Activated T-helper 1 cell treated with anti-CD3 and anti-CD28 coated beads, Interleukin-12 subunit alpha, Interleukin-12 subunit beta, Interleukin-2, Interleukin-4 antibody, amounts not matched to agents 30 ng/mL and 10 ng/mL and 1 ng/mL, durations not matched to agents 14 hours and 24 hours and 36 hours (primary cell): ENCODE data around the gene ARHGAP12. TPM values are rescaled to one million over a fixed set of nuclear protein-coding genes. Genes with fewer than 3 reads are reported as not detected.
A peak's percentile ranks its signal among the peaks of the same experiment; 100 is the strongest.
"Not testable (repeated sequence)": the region's sequence is repeated elsewhere in the genome, so short reads cannot be mapped to it uniquely, and the experiment has no call there.

ENCODE experiments used
- DNase-seq: peaks from one replicate; pipeline ENCODE4 v3.0.0; 2021; ENCODE audit warnings: low spot score
- H3K27ac Mint-ChIP-seq: one replicate; pipeline ENCODE4 v1.8.0; 2021; ENCODE audit warnings: mild to moderate bottlenecking, mixed read lengths
- H3K27me3 Mint-ChIP-seq: one replicate; pipeline ENCODE4 v1.8.0; 2022; ENCODE audit warnings: mild to moderate bottlenecking, moderate library complexity, mixed read lengths; ENCODE audit not compliant: insufficient read depth
- H3K36me3 Mint-ChIP-seq: one replicate; pipeline ENCODE4 v1.8.0; 2021; ENCODE audit warnings: low read depth, mixed read lengths
- H3K4me1 Mint-ChIP-seq: one replicate; pipeline ENCODE4 v1.8.0; 2021; ENCODE audit warnings: low read depth, mixed read lengths
- H3K4me3 Mint-ChIP-seq: one replicate; pipeline ENCODE4 v1.8.0; 2021; ENCODE audit warnings: mild to moderate bottlenecking, moderate library complexity, mixed read lengths
- H3K9me3 Mint-ChIP-seq: one replicate; pipeline ENCODE4 v1.8.0; 2021; ENCODE audit warnings: mixed read lengths
- intact Hi-C: fragments of 100-400 bp; cut with micrococcal nuclease; formaldehyde crosslinking; loops from one replicate; pipeline ENCODE4 v1.15.1; 2024
- total RNA-seq: library from RNA; stranded (reverse); gene quantifications from 2 replicates; pipeline ENCODE4 v1.2.3, GENCODE V29; 2022

ARHGAP12 gene
- total RNA-seq, 1 donor from 2014 or later, result 3.5 TPM

DNA sequence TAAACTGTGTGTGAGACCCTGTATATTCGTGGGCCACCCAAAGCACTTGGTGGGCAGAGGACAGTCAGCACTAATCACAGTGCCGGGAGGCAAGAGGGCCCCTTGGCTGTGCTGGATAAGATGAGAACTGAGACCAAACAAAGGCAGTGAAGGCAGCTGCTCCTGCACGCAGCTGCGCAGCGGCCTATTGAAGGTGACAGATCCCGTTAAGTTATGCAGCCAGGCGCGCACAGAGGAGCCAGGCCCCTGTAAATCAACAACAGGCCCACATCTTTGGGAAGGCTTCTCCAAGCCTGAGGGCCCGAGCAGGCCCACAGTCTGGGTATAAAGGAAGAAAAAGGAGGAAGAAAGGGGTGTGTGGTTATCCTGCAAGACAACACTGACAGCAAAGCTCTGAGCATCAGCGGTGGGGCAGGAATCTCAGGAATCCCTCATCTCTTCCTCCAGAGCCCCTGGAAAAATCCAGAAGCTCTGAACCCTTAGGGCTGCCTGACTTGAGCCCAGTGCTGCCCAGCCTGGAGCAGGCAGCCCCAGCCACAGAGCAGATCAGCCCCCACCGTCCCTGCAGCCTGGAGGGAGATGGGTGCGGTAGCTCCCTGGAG, 154.2 kb downstream of the ARHGAP12 start:
- Mint-ChIP-seq H3K4me3 (no peak overlapping the region), H3K27me3 (peaks cover 3% of the 10 kb centered on the region), H3K36me3 (no peaks in the 10 kb centered on the region), H3K27ac (no peak overlapping the region), H3K9me3 (no peaks in the 10 kb centered on the region), H3K4me1 (no peaks in the 10 kb centered on the region)
- intact Hi-C loops, result no loop called here
- DNase-seq, result no peak

DNA sequence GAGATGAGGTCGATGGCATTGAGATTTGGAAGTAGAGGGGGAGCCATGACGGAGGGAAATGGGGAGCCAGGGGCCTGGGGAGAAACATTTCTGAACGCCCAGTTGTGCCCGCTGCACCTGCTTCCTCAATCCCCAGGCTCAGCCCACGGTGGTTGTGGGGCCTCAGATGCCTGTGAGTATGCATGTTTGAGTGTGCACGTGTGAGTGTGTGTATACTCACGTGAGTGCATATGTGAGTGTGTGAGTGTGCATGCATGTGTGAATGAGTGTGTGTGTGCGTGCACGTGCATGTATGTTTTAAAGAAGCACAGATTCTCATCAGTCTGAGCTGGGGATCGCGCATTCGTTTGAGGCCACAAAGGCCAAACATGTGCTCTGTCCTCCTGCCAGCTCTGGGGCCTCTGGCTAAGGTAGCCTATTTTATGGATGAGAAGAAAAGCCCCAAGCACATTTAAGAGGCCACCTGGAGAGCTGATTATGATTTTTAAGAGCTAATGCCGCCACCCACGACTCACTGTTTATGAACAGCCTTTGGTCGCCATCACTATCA, 154.8 kb downstream of the ARHGAP12 start:
- H3K4me3 Mint-ChIP-seq, result no peak overlapping the region
- H3K36me3 Mint-ChIP-seq, result no peaks in the 10 kb centered on the region
- H3K9me3 Mint-ChIP-seq, result no peaks in the 10 kb centered on the region
- DNase-seq, result no peak
- H3K4me1 Mint-ChIP-seq, result no peaks in the 10 kb centered on the region
- intact Hi-C loops, result no loop called here
- H3K27me3 Mint-ChIP-seq, result peaks cover 3% of the 10 kb centered on the region
- H3K27ac Mint-ChIP-seq, result no peak overlapping the region

DNA sequence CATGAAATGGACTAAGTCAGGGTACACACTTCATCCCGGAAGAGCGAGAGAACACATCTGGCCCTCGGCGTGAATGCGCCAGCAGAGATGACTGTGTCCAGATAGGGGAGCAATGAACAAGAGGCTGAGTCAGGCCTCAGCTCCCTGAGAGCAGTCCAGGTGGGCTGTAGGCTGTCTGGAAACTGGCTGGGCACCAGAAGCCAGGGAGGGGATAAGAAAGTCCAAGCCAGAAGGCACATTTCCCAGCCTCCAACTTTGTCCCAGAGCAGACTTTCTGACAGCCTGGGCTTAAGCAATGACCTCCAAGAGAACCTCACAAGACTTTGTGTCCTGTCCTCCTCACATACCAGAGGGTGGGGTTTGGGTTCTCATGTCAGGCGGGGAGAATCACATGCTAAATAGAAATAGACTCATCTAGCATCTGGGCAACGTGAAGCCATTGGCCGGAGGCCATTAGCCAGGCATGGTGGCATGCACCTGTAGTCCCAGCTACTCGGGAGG, 157.2 kb downstream of the ARHGAP12 start:
- Mint-ChIP-seq H3K9me3 (no peaks in the 10 kb centered on the region), H3K27ac (no peak overlapping the region), H3K36me3 (no peaks in the 10 kb centered on the region), H3K27me3 (no peaks in the 10 kb centered on the region), H3K4me3 (no peak overlapping the region), H3K4me1 (no peaks in the 10 kb centered on the region)
- intact Hi-C loops, result loop anchor here (2.0 kb wide), 1 partner anchor 987 kb away; no protein-coding TSS in a partner anchor
- no peak for DNase-seq

DNA sequence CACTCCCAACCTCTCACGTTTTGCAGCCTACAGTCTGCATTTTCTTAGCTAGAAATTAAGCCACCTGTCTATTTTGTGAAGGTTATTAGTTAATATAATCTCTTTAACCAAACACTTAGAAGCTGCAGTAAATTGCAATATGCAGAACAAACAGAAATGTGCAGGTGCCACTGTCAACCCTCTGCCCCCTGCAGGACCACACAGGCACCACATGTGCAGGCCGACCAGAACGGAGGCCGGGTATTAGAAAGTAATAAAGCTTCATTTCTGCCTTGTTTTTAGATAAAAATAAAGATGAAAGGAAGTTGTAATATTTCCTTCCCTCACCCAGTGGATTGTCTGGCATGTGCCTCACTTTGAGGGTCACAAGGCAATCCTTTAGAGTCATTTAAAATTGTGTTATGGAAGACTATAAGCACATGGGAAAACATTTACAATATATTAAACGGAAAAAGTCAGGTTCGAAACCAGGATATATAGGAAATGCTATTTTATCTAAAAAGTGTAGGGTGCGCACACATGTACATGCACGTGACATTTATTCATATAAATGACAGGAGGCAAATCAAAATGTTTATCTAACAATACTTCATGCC, 158.2 kb downstream of the ARHGAP12 start:
- intact Hi-C loops, result loop anchor here (1.0 to 2.0 kb wide), 3 partner anchors 38 to 1043 kb away; no protein-coding TSS in a partner anchor

DNA sequence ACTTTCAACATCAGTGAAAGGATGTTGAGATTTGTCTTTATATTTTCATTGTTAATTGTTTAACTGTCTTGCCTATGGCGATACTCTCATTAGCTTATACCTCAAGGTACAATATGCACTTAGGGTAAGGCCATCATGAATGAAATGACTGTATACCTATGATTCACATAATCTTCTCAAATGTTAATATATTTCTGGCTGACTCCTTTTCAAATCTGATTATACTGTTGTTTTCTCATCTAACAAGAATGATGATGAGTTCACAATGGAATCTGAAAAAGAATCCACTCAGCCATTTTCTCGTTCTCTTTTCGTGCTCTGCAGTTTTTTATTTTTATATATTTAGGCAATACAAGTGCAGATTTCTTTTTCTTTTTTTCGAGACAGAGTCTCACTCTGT, 159.1 kb downstream of the ARHGAP12 start:
- H3K4me1 Mint-ChIP-seq, result no peaks in the 10 kb centered on the region
- intact Hi-C loops, result no loop called here
- no peak overlapping the region for H3K4me3 Mint-ChIP-seq
- DNase-seq, result no peak
- H3K27me3 Mint-ChIP-seq, result no peaks in the 10 kb centered on the region
- no peak overlapping the region for H3K27ac Mint-ChIP-seq
- no peaks in the 10 kb centered on the region for H3K9me3 Mint-ChIP-seq
- no peaks in the 10 kb centered on the region for H3K36me3 Mint-ChIP-seq

More for the DNA sequence above, 158.2 kb downstream of the ARHGAP12 start:
- Mint-ChIP-seq H3K36me3 (no peaks in the 10 kb centered on the region), H3K9me3 (no peaks in the 10 kb centered on the region), H3K4me1 (no peaks in the 10 kb centered on the region), H3K27me3 (no peaks in the 10 kb centered on the region), H3K27ac (no peak overlapping the region), H3K4me3 (no peak overlapping the region)
- peak; percentile 22 for DNase-seq

DNA sequence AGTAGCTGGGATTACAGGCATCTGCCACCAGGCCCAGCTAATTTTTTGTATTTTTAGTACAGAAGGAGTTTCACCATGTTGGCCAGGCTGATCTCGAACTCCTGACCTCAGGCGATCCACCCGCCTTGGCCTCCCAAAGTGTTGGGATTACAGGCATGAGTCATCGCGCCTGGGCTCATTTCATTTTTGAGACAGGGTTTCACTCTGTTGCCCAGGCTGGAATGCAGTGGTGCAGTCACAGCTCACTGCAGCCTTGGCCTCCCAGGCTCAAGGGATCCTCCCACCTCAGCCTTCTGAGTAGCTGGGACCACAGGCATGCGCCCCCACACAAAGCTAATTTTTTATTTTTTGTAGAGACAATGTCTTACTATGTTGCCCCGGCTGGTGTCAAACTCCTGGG, 159.7 kb downstream of the ARHGAP12 start:
- H3K4me1 Mint-ChIP-seq, H3K4me3 Mint-ChIP-seq, H3K9me3 Mint-ChIP-seq, intact Hi-C loops, H3K36me3 Mint-ChIP-seq, H3K27me3 Mint-ChIP-seq, H3K27ac Mint-ChIP-seq, DNase-seq: not testable (repeated sequence)

DNA sequence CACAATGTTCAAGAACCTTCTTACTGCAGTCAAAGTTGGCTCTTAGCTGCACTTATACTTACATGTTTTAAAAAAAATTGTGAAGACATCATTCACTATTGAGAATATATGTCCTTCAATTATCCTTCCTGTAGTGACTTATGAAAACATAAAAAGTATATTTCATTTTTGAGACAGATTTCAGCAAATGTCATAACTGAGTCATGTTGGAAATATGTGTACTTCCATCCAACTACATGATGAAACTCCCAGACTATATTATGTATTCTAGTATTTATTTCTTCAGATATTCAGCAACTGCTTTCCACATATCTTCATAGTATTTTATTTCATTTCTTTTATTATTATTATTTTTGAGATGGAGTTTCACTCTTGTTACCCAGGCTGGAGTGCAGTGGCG, 160.2 kb downstream of the ARHGAP12 start:
- Mint-ChIP-seq H3K27me3 (peaks cover 5% of the 10 kb centered on the region), H3K4me3 (no peak overlapping the region), H3K9me3 (no peaks in the 10 kb centered on the region), H3K36me3 (no peaks in the 10 kb centered on the region), H3K27ac (no peak overlapping the region), H3K4me1 (no peaks in the 10 kb centered on the region)
- DNase-seq, result no peak
- intact Hi-C loops, result no loop called here

DNA sequence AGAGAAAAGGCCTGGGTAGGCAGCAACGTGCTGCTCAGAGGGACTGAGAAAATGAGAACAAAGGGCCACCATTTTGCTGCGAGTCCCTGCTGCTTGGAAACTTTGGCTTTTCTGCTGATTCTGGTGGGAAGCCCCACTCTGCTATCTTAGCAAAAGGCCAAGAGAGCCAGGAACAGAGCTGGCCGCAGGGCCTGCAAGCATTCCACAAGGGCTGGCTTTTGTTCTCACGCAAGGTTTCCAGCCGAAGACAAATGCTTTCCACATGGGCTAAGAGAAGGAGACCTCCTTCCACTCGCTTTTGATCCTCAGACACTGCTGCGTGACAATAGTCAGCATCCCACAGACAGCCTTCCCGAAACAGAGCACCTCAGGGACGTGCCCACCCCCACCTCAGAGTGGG, 163.1 kb downstream of the ARHGAP12 start:
- intact Hi-C loops, result no loop called here
- Mint-ChIP-seq H3K27ac (no peak overlapping the region), H3K27me3 (peaks cover 5% of the 10 kb centered on the region), H3K4me3 (no peak overlapping the region), H3K4me1 (peaks cover 7% of the 10 kb centered on the region), H3K9me3 (no peaks in the 10 kb centered on the region), H3K36me3 (no peaks in the 10 kb centered on the region)
- no peak for DNase-seq

DNA sequence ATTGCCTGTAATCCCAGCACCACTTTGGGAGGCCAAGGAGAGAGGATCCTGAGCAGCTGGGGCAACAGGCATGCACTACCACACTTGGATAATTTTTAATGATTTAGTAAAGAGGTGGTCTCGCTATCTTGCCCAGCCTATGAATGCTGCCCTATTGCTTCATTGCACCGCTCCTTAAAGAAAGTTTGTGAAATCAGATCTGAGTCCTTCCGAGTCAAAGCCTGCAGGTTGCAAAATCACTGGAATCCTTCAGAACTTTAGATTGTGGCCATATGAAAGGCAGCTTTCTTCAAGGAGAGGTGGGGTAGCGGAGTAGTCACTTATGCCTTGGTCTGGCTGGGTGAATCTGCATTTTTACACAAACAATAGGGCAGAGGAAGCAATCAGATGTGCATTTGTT, 166.3 kb downstream of the ARHGAP12 start:
- no peak overlapping the region for H3K27ac Mint-ChIP-seq
- intact Hi-C loops, result loop anchor here (5.0 kb wide), 1 partner anchor 165 kb away; the partner anchor contains the start of gene ARHGAP12
- peaks cover 5% of the 10 kb centered on the region for H3K27me3 Mint-ChIP-seq
- H3K4me3 Mint-ChIP-seq, result no peak overlapping the region
- H3K36me3 Mint-ChIP-seq, result no peaks in the 10 kb centered on the region
- no peak for DNase-seq
- H3K4me1 Mint-ChIP-seq, result peaks cover 28% of the 10 kb centered on the region
- no peaks in the 10 kb centered on the region for H3K9me3 Mint-ChIP-seq

DNA sequence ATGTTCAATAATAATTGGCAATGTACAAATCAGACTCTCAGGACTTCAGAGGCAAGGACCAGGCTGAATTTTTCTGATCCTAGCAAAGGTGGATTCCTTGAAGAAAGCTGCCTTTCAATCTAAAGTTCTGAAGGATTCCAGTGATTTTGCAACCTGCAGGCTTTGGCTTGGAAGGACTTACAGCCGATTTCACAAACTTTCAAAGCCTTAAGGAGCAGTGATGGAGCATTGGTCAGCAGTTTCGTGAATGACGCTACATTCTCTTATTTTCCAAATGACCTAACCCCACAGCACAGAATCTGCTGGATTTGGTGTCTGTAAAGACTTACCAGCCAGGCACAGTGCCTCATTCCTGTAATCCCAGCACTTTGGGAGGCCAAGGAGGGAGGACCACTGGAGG, 167.5 kb downstream of the ARHGAP12 start:
- H3K27ac Mint-ChIP-seq, result no peak overlapping the region
- peak overlapping the region; percentile 66 for H3K4me3 Mint-ChIP-seq
- H3K9me3 Mint-ChIP-seq, result no peaks in the 10 kb centered on the region
- peaks cover 5% of the 10 kb centered on the region for H3K27me3 Mint-ChIP-seq
- intact Hi-C loops, result loop anchor here (5.0 kb wide), 1 partner anchor 166 kb away; the partner anchor contains the start of gene ARHGAP12
- peaks cover 28% of the 10 kb centered on the region for H3K4me1 Mint-ChIP-seq
- DNase-seq, result no peak
- no peaks in the 10 kb centered on the region for H3K36me3 Mint-ChIP-seq

DNA sequence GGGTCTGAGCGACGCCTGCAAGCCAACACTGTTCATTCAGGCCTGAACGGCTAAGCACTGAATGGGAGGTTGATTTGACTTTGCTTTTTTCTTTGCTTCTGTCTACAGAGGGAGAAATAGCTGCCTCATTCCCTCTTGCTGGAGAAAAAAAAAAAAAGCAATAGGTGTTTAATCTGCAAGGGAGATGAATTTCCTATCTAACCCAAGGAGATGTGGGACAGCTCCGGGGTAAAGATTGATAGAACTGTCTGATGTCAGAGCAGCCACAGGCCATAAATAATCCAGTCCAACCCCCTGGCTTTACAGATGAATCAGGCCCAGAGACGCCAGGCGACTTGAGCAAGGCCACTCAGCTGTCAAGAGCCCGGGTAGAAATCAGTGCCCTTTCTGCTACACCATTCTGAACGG, 168.0 kb downstream of the ARHGAP12 start:
- no peak for DNase-seq
- intact Hi-C loops, result loop anchor here (1.0 to 5.0 kb wide), 8 partner anchors 15 to 728 kb away; partner anchors contain the start of gene ARHGAP12
- Mint-ChIP-seq H3K27me3 (peaks cover 5% of the 10 kb centered on the region), H3K27ac (peak overlapping the region; percentile 89), H3K36me3 (no peaks in the 10 kb centered on the region), H3K9me3 (no peaks in the 10 kb centered on the region), H3K4me1 (peaks cover 28% of the 10 kb centered on the region), H3K4me3 (peak overlapping the region; percentile 74)

DNA sequence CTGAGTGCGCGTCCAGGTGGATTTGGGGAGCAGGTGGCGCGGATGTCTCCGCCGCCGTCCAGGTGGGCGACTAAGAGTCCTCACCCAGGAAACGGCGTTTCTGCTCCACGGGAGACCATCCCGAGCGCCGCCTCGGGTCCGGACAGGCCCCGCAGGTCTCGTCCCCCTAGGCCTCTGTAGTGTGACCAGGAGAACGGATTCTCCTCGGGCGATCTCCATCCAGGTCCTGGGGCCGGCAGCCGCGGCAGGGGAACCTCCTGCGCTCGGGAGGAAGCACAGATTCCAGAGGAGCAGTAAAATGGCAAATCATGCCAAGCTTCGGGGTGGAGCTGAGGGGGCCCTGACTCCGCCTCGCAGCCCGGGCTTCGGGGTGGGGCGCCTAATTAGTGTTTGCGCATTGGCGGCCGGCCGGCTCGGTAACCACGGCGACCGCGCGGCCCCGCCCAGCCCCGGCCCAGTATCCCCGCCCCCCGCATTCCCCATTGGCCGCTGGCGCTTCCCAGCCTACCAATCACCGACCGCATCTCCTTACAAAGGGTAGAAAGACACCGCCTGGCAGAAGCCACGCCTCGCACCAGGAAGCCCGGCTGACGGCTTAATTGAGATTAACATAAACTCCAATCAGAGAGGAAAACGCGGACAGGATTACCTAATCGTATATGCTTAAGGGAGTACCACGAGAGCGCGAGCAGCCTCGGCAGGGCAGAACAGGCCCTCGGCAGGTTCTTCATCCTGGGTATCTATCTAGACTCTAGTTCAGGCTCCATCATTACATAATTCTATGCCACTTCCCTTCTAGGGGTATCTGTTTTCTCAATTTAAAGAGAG, 168.6 kb downstream of the ARHGAP12 start:
- peak; percentile 92 for DNase-seq
- intact Hi-C loops, result loop anchor here (1.0 to 5.0 kb wide), 8 partner anchors 15 to 728 kb away; partner anchors contain the start of gene ARHGAP12
- Mint-ChIP-seq H3K27me3 (peaks cover 5% of the 10 kb centered on the region), H3K36me3 (no peaks in the 10 kb centered on the region), H3K4me1 (peaks cover 28% of the 10 kb centered on the region), H3K9me3 (no peaks in the 10 kb centered on the region), H3K4me3 (peak overlapping the region; percentile 83), H3K27ac (peak overlapping the region; percentile 89)
